HCT116 (cell line): Measurements from ENCODE around the gene PSMG1. TPM values are rescaled to one million over a fixed set of nuclear protein-coding genes. Genes with fewer than 3 reads are reported as not detected.

ENCODE experiments used
- ATAC-seq: fragments of 200-7000 bp; cut with Tn5 transposase; 2 replicates; pipeline ENCODE4 v1.9.1; 2020; ENCODE audit warnings: mild to moderate bottlenecking, moderate library complexity
- BruUV-seq: library from RNA; stranded (reverse); fragments of 400-500 nt; replicated peaks from 2 replicates; lab custom pipeline; 2021; lab: Mats Ljungman, UMichigan
- CTCF ChIA-PET: fragments of 300-600 bp; sonication (Branson Sonifier 250); formaldehyde crosslinking; loops from one replicate; lab custom pipeline; 2021; ENCODE audit warnings: antibody characterized with exemption; lab: Charles Lee
- POLR2A ChIA-PET: fragments of 300-600, 350-600 bp; sonication (Branson Sonifier 250); formaldehyde crosslinking; loops from one replicate; lab custom pipeline; 2021; ENCODE audit warnings: antibody characterized with exemption; lab: Charles Lee
- RAD21 ChIA-PET, 2 experiments: fragments of 300-600 bp; sonication (Branson Sonifier 250); formaldehyde crosslinking; loops; one replicate each; lab custom pipeline; 2023; ENCODE audit warnings: low total read pairs in 2 of 2; ENCODE audit not compliant: uncharacterized antibody in 2 of 2, unreplicated experiment in 2 of 2, low non-redundant PET in 1 of 2; lab: Charles Lee
- DNase-seq: peaks from one replicate; pipeline ENCODE4 v3.0.0-alpha.2; 2010; ENCODE audit warnings: low read depth, low spot score
- H2AFZ ChIP-seq: fragments of 200-600 bp; shearing (Covaris generic), sonication (generic); 2 replicates; pipeline ENCODE4 v1.6.1; 2017; ENCODE audit warnings: low read depth, mixed run types, mixed read lengths, antibody characterized with exemption, low read length; ENCODE audit not compliant: poor library complexity, severe bottlenecking
- H3K27ac ChIP-seq: 2 replicates; pipeline ENCODE4 v1.5.1; 2012; ENCODE audit warnings: low read depth, low read length
- H3K27me3 ChIP-seq: fragments of 200-600 bp; sonication (generic); 2 replicates; pipeline ENCODE4 v1.6.1; 2016; ENCODE audit warnings: mixed run types, low read length, mixed read lengths; ENCODE audit not compliant: insufficient read depth
- H3K36me3 ChIP-seq, 2 experiments: fragments of 200-500 bp in 1 of 2; fragments of 200-600 bp in 1 of 2; sonication (Bioruptor generic) in 1 of 2; sonication (generic) in 1 of 2; 2 replicates each; pipeline versions ENCODE4 v1.5.1 to v1.6.1; 2014 to 2016; ENCODE audit warnings: low read length in 2 of 2, inconsistent platforms in 1 of 2, mixed read lengths in 1 of 2, mixed run types in 1 of 2; ENCODE audit not compliant: insufficient read depth in 2 of 2, control insufficient read depth in 1 of 2
- H3K4me1 ChIP-seq, 2 experiments: fragments of 200-600 bp in 1 of 2; sonication (generic) in 1 of 2; 2 replicates each; pipeline versions ENCODE4 v1.5.1 to v1.6.1; 2012 to 2017; ENCODE audit warnings: low read length in 2 of 2, inconsistent platforms in 1 of 2, mild to moderate bottlenecking in 1 of 2, mixed read lengths in 1 of 2, mixed run types in 1 of 2, moderate library complexity in 1 of 2; ENCODE audit not compliant: insufficient read depth in 2 of 2, control insufficient read depth in 1 of 2
- H3K4me2 ChIP-seq: fragments of 200-600 bp; sonication (generic); 2 replicates; pipeline ENCODE4 v1.6.1; 2017; ENCODE audit warnings: mixed run types, low read length, mixed read lengths
- H3K4me3 ChIP-seq, 2 experiments: fragments of 200-600 bp in 1 of 2; sonication (generic) in 1 of 2; replicated peaks in 1 of 2; 2 replicates each; pipeline ENCODE4 v1.5.1; 2011 to 2016; ENCODE audit warnings: low read length in 2 of 2, control low read depth in 1 of 2, low read depth in 1 of 2, mild to moderate bottlenecking in 1 of 2, mixed read lengths in 1 of 2, mixed run types in 1 of 2
- H3K79me2 ChIP-seq: fragments of 200-600 bp; sonication (generic); 2 replicates; pipeline ENCODE4 v1.6.1; 2017; ENCODE audit warnings: mild to moderate bottlenecking, mixed run types, low read length, moderate library complexity, mixed read lengths; ENCODE audit not compliant: insufficient read depth
- H3K9ac ChIP-seq: fragments of 200-600 bp; sonication (generic); 2 replicates; pipeline ENCODE4 v1.6.1; 2016; ENCODE audit warnings: low read length, mixed read lengths
- H3K9me2 ChIP-seq: fragments of 200-600 bp; sonication (generic), shearing (Covaris generic); 2 replicates; pipeline ENCODE4 v1.6.1; 2017; ENCODE audit warnings: mixed run types, mild to moderate bottlenecking, moderate library complexity; ENCODE audit not compliant: insufficient read depth
- H3K9me3 ChIP-seq, 2 experiments: fragments of 200-500 bp in 1 of 2; fragments of 200-600 bp in 1 of 2; sonication (Bioruptor generic) in 1 of 2; sonication (generic) in 1 of 2; 2 replicates each; pipeline ENCODE4 v1.6.1; 2014 to 2017; ENCODE audit warnings: low read length in 2 of 2, mixed read lengths in 2 of 2, inconsistent platforms in 1 of 2, low read depth in 1 of 2, mild to moderate bottlenecking in 1 of 2, mixed run types in 1 of 2, moderate library complexity in 1 of 2; ENCODE audit not compliant: control insufficient read depth in 1 of 2, insufficient read depth in 1 of 2
- H4K20me1 ChIP-seq: fragments of 200-600 bp; sonication (generic), shearing (Covaris generic); 2 replicates; pipeline ENCODE4 v1.6.1; 2017; ENCODE audit warnings: mixed run types, mild to moderate bottlenecking, moderate library complexity; ENCODE audit not compliant: insufficient read depth
- CBX3 ChIP-seq: IDR thresholded peaks from 2 replicates; pipeline ENCODE4 v1.6.1; 2012; ENCODE audit warnings: low read depth
- CEBPB ChIP-seq: IDR thresholded peaks from 2 replicates; pipeline ENCODE4 v1.6.1; 2012; ENCODE audit warnings: low read depth
- CTCF ChIP-seq, 3 experiments: fragments of 200-600 bp in 1 of 3; sonication (generic) in 1 of 3; IDR thresholded peaks in 2 of 3; conservative IDR thresholded peaks in 1 of 3; 2 replicates each; pipeline ENCODE4 v1.5.1; 2012 to 2017; ENCODE audit warnings: low read depth in 2 of 3, low read length in 2 of 3, antibody characterized with exemption in 1 of 3, borderline replicate concordance in 1 of 3, control low read depth in 1 of 3, mild to moderate bottlenecking in 1 of 3, mixed read lengths in 1 of 3, mixed run types in 1 of 3, moderate library complexity in 1 of 3; ENCODE audit not compliant: insufficient read depth in 1 of 3
- ELF1 ChIP-seq: IDR thresholded peaks from 2 replicates; pipeline ENCODE4 v1.6.1; 2012; ENCODE audit warnings: low read depth, borderline replicate concordance
- EZH2 ChIP-seq: fragments of 200-600 bp; sonication (generic); IDR thresholded peaks from 2 replicates; pipeline ENCODE4 v1.6.1; 2017; ENCODE audit warnings: antibody characterized with exemption, mixed run types
- FOSL1 ChIP-seq: IDR thresholded peaks from 2 replicates; pipeline ENCODE4 v1.6.1; 2012; ENCODE audit warnings: low read depth
- JUND ChIP-seq: IDR thresholded peaks from 2 replicates; pipeline ENCODE4 v1.6.1; 2012
- POLR2A ChIP-seq: IDR thresholded peaks from 2 replicates; pipeline ENCODE4 v1.7.0; 2011; ENCODE audit warnings: borderline replicate concordance; ENCODE audit not compliant: insufficient read depth, insufficient read length; ENCODE audit errors: extremely low read depth
- POLR2AphosphoS5 ChIP-seq: IDR thresholded peaks from 2 replicates; pipeline ENCODE4 v1.6.1; 2011; ENCODE audit warnings: mild to moderate bottlenecking, low read depth, low read length, moderate library complexity
- RAD21 ChIP-seq: IDR thresholded peaks from 2 replicates; pipeline ENCODE4 v1.6.1; 2012; ENCODE audit warnings: low read depth, mild to moderate bottlenecking
- SP1 ChIP-seq: IDR thresholded peaks from 2 replicates; pipeline ENCODE4 v1.6.1; 2012; ENCODE audit warnings: low read depth
- ZFX ChIP-seq: fragments of 450-650 bp; IDR thresholded peaks from 2 replicates; pipeline ENCODE4 v1.6.1; 2017
- ZNF274 ChIP-seq: fragments of 200-500 bp; sonication (Bioruptor generic); IDR thresholded peaks from 2 replicates; pipeline ENCODE4 v1.6.1; 2014; ENCODE audit warnings: mild to moderate bottlenecking, low read depth, low read length, inconsistent platforms
- intact Hi-C: fragments of 100-400 bp; cut with micrococcal nuclease; formaldehyde crosslinking; loops from 2 replicates; pipeline ENCODE4 v1.10.0; 2022
- total RNA-seq: library from RNA; stranded (reverse); gene quantifications from one replicate; pipeline ENCODE4 v1.2.1, GENCODE V29; 2021; ENCODE audit not compliant: unreplicated experiment
- TF ChIP-seq, protein P1 (sequence below): IDR thresholded peaks from 2 replicates; pipeline ENCODE4 v1.6.1; 2012; ENCODE audit warnings: low read depth
- TF ChIP-seq, protein P2 (sequence below): IDR thresholded peaks from 2 replicates; pipeline ENCODE4 v1.6.1; 2012

The PSMG1 gene
- total RNA-seq, 1 experiment from 2014 or later: 83.7 TPM

- Histone ChIP-seq H3K4me2 (no peak overlapping the region), H2AFZ (no peak overlapping the region), H3K4me1 (no peaks in the 10 kb centered on the region), H3K27me3 (no peaks in the 10 kb centered on the region), H3K9me2 (no peaks in the 10 kb centered on the region), H3K27ac (no peak overlapping the region), H4K20me1 (no peaks in the 10 kb centered on the region), H3K79me2 (no peaks in the 10 kb centered on the region), H3K9me3 (no peaks in the 10 kb centered on the region), H3K36me3 (peaks cover 37 to 46% of the 10 kb centered on the region in 2 experiments), H3K4me3 (no peak overlapping the region), H3K9ac (no peak overlapping the region)
- ChIA-PET RAD21 (no interaction called here), CTCF (no interaction called here), POLR2A (no interaction called here)
- no peak for TF ChIP-seq EZH2
- DNase-seq: no peak
- no peak for ATAC-seq
- BruUV-seq: no TSS peak
- intact Hi-C loops: no loop called here
Observed at GRCh38 chr21:39198800-39199199, 15.5 kb upstream of the PSMG1 start.

DNA sequence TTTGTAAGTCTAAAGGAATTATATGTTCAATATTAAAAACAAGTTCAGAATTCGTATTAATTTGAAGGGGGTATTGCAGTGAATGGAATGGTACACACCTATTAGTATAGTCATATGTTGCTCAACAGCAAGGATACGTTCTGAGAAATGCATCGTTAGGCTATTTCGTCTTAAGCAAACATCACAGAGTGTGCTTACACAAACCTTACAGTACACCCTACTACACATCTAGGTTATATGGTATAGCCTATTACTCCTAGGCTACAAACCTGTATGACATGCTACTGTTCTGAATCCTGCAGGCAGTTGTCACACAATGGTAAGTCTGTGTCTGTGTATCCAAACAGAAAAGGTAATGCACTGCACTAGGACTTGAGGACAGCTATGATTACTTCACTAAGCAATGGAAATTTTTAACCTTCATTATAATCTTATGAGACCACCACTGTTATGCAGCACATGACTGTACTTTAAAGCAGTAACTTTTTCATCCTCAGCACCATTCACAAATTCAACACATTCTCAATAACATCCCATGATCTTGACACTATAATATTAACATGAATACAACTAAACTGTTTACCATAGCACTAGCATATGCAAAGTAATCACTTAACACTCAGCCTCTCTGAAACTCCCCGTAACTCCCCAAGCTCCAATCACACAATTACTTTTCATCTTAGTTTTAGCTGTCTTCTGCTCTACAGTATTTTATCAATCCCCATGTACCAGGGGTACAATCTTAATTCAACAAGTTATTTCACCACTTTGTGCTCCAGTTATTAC lies 14.4 kb upstream of the PSMG1 start:
- TF ChIP-seq CTCF (IDR thresholded peaks at IDR 0.05 in 2 of 3, conservative IDR thresholded peaks at IDR 0.05 in 1 of 3; ENCODE audit: borderline replicate concordance in 1 of 3, insufficient read depth in 1 of 3, low read depth in 2 of 3, low read length in 2 of 3) (no peak), FOSL1 (no peak), ZFX (no peak), ELF1 (no peak), POLR2AphosphoS5 (no peak), SP1 (no peak), RAD21 (no peak), CBX3 (no peak), POLR2A (no peak), JUND (no peak), CEBPB (no peak), ZNF274 (no peak)
- TF ChIP-seq, protein P1, sequence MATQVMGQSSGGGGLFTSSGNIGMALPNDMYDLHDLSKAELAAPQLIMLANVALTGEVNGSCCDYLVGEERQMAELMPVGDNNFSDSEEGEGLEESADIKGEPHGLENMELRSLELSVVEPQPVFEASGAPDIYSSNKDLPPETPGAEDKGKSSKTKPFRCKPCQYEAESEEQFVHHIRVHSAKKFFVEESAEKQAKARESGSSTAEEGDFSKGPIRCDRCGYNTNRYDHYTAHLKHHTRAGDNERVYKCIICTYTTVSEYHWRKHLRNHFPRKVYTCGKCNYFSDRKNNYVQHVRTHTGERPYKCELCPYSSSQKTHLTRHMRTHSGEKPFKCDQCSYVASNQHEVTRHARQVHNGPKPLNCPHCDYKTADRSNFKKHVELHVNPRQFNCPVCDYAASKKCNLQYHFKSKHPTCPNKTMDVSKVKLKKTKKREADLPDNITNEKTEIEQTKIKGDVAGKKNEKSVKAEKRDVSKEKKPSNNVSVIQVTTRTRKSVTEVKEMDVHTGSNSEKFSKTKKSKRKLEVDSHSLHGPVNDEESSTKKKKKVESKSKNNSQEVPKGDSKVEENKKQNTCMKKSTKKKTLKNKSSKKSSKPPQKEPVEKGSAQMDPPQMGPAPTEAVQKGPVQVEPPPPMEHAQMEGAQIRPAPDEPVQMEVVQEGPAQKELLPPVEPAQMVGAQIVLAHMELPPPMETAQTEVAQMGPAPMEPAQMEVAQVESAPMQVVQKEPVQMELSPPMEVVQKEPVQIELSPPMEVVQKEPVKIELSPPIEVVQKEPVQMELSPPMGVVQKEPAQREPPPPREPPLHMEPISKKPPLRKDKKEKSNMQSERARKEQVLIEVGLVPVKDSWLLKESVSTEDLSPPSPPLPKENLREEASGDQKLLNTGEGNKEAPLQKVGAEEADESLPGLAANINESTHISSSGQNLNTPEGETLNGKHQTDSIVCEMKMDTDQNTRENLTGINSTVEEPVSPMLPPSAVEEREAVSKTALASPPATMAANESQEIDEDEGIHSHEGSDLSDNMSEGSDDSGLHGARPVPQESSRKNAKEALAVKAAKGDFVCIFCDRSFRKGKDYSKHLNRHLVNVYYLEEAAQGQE: no peak
- TF ChIP-seq, protein P2, sequence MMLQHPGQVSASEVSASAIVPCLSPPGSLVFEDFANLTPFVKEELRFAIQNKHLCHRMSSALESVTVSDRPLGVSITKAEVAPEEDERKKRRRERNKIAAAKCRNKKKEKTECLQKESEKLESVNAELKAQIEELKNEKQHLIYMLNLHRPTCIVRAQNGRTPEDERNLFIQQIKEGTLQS: no peak
- Histone ChIP-seq H3K4me2 (no peak overlapping the region), H3K9ac (no peak overlapping the region), H3K4me3 (no peak overlapping the region), H3K27ac (no peak overlapping the region), H3K79me2 (no peaks in the 10 kb centered on the region), H3K9me2 (no peaks in the 10 kb centered on the region), H4K20me1 (no peaks in the 10 kb centered on the region), H3K36me3 (peaks cover 34 to 42% of the 10 kb centered on the region in 2 experiments), H3K27me3 (no peaks in the 10 kb centered on the region), H3K9me3 (no peaks in the 10 kb centered on the region), H3K4me1 (no peaks in the 10 kb centered on the region), H2AFZ (no peak overlapping the region)
- ATAC-seq (no peak), DNase-seq (no peak)
- RAD21 ChIA-PET: no interaction called here
- CTCF ChIA-PET: no interaction called here
- BruUV-seq: no TSS peak
- intact Hi-C loops: no loop called here
- POLR2A ChIA-PET: no interaction called here
